GM12872 (cell line): ENCODE data around the gene PPM1J.

Experiments used
- TF ChIP-seq, protein P1 (sequence below): IDR thresholded peaks from 3 replicates; pipeline ENCODE4 v1.5.1; 2011; ENCODE audit warnings: low read depth, mild to moderate bottlenecking, low read length, moderate library complexity; ENCODE audit not compliant: insufficient read depth

The PPM1J gene

DNA sequence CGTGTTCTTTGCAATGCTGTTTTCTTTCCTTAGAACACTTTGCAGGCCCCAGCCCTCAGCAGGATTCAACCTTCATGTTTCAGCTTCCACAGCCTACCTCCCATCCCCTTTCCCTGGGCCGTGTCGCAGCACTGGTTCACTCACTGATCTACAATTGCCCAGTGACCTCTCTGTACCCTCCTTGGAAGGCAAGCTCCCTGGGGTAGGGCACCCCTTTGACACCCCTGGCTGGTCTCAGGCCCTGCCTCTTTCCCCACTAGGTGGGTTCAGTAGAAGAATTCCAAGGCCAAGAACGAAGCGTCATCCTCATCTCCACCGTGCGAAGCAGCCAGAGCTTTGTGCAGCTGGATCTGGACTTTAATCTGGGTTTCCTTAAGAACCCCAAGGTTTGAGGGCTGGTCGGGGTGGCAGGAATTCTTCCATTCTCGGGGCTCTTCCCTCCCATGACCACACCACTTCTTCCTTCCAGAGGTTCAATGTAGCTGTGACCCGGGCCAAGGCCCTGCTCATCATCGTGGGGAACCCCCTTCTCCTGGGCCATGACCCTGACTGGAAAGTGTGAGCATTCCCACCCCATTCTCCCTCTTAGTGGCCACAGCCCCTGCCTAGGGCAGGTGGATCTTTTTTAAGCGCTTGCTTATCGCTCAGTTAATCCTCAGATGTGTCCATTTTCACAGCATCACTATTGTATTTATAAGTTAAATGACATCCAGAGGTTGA lies 15.5 kb downstream of the PPM1J start:
- TF ChIP-seq, protein P1, sequence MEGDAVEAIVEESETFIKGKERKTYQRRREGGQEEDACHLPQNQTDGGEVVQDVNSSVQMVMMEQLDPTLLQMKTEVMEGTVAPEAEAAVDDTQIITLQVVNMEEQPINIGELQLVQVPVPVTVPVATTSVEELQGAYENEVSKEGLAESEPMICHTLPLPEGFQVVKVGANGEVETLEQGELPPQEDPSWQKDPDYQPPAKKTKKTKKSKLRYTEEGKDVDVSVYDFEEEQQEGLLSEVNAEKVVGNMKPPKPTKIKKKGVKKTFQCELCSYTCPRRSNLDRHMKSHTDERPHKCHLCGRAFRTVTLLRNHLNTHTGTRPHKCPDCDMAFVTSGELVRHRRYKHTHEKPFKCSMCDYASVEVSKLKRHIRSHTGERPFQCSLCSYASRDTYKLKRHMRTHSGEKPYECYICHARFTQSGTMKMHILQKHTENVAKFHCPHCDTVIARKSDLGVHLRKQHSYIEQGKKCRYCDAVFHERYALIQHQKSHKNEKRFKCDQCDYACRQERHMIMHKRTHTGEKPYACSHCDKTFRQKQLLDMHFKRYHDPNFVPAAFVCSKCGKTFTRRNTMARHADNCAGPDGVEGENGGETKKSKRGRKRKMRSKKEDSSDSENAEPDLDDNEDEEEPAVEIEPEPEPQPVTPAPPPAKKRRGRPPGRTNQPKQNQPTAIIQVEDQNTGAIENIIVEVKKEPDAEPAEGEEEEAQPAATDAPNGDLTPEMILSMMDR = no peak

DNA sequence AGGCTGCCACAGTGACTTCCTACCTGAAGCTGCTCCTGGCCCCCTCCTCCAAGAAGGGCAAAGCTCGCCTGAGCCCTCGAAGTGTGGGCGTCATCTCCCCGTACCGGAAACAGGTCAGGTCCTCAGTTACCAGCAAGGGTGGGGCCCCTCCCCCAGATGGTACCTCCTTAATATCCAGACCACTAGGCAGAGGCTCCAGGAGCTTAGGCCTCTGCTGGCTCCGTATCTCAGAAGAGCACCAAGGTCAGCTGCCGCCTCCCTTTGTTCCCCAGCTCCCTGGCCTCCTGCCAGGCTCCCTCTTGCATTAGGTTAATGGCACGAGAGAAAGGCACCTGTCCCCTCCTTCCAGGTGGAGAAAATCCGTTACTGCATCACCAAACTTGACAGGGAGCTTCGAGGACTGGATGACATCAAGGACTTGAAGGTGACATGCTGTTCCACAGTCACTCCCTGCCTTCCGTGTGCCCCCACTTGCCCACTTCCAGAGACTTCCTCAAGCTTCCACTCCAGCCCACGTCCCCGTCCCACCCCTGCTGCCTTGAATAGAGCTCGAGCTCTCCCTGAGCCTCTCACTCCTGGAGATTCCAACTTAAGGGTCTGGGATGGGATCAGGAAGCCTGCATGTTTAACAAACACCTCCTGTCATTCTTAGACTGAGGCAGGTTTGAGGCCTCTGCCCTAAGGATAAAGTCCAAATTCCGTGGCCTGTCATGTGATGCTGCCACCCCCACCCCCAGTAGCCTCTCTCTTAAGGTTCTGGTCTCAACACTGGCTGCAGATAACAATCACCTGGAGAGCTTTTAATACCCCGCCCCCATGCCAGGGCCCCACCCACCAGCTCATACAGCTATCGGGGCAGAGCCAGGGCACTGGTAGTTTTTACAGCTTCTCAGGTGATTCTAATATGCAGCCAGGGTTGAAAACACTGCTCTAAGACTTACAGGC lies 16.5 kb downstream of the PPM1J start:
- TF ChIP-seq, protein P1 = no peak

DNA sequence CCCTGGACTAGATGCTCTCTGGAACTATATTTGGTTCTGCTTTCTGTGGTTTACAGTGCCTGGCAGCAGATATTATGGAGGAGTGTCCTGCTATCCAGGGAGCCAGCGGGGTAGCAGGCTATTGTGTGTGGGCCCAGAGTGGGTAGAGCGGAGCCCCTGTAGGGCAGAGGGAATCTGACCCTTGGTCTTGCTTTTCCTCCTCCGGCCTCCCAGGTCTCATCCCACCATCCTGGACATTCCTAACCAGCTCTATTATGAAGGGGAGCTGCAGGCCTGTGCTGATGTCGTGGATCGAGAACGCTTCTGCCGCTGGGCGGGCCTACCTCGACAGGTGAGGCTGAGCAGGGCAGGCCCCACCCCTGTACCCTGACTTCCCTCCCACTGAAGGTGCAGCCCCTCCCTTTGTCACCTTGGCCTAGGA lies 17.3 kb downstream of the PPM1J start:
- TF ChIP-seq, protein P1 = no peak

DNA sequence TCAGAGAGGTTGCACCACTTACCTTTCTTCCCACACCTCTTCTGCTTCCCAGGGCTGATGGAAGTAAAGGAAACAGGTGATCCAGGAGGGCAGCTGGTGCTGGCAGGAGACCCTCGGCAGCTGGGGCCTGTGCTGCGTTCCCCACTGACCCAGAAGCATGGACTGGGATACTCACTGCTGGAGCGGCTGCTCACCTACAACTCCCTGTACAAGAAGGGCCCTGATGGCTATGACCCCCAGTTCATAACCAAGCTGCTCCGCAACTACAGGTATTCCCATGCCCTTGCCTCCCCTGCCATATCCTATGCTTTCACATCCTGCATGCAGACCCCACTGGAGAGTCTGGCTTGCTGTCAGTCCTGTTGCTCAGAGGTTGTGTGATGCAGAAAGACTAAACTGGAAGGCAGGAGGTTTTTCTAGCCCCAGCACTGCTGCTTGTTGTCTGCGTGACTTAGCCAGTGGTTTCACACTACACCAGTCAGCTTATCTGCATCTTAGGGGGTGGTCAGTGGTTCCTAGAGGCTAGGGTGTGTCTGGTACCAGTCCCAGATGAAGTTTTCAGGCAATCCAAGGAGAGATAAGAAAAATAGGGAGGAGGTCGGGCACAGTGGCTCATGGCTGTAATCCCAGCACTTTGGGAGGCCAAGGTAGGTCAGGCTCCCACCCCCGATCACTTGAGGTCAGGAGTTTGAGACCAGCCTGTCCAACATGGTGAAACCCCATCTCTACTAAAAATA lies 18.4 kb downstream of the PPM1J start:
- TF ChIP-seq, protein P1 = no peak

DNA sequence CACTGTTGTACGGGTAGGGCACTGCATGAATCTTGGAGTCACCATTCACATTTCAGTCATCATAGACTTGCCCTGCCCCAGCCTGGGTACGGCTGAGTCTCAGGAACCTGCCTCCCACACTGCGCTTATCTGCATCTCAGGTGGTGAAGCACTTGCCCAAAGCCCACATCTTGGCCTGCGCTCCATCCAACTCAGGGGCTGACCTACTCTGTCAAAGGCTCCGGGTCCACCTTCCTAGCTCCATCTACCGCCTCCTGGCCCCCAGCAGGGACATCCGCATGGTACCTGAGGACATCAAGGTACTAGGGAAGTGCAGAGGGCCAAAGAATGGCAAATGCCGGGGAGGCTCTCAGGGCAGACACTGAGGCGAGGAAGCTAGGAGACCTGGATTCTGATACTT lies 19.9 kb downstream of the PPM1J start:
- TF ChIP-seq, protein P1 = no peak

DNA sequence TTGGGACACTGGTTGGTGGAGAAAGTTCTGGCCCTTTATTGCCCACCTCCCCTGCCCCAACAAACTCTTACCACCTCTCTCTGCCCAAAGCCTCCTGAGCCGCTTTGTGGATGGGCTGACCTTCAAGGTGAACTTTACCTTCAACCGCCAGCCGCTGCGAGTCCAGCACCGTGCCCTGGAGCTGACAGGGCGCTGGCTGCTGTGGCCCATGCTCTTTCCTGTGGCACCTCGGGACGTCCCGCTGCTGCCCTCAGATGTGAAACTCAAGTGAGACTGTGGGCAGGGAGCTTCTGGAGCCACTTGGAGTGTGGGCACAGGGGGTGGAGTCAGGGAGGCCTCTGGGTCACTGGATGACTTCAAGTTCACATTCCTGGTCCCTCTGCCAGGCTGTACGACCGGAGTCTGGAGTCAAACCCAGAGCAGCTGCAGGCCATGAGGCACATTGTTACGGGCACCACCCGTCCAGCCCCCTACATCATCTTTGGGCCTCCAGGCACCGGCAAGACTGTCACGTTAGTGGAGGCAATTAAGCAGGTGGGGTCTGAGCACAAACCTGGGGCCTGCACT lies 20.7 kb downstream of the PPM1J start:
- TF ChIP-seq, protein P1 = no peak

DNA sequence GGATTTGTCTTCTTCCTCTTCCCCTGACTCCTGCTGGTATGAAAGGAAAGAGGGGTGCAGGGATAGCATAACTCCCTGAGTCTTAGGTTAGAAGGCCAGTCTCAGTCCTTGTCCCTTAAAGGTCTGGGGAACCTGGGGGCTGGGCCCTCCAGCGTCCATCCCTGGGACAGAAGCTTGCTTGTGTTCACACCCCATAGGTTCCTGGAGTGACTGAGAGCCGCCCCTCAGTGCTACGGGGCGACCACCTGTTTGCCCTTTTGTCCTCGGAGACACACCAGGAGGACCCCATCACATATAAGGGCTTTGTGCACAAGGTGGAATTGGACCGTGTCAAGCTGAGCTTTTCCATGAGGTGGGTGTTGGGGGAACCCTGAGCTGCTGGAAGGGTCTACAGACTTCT lies 21.3 kb downstream of the PPM1J start:
- TF ChIP-seq, protein P1 = no peak
